SJSA1 (cell line): ENCODE data around the gene SLC35G2. TPM values are rescaled to one million over a fixed set of nuclear protein-coding genes. Genes with fewer than 3 reads are reported as not detected.
"Not testable (repeated sequence)": the region's sequence is repeated elsewhere in the genome, so short reads cannot be mapped to it uniquely, and the experiment has no call there.

ENCODE experiments used
- DNase-seq, 2 experiments: peaks; one replicate each; pipeline ENCODE4 v3.0.0-alpha.2; 2015 to 2020; ENCODE audit warnings: low spot score in 2 of 2, low read depth in 1 of 2
- H3K27ac ChIP-seq: fragments of 250-450 bp; sonication (Bioruptor Pico); 2 replicates; pipeline ENCODE4 v1.5.1; 2020; ENCODE audit warnings: mild to moderate bottlenecking, moderate library complexity
- H3K27me3 ChIP-seq: fragments of 250-450 bp; sonication (Bioruptor Pico); replicated peaks from 2 replicates; pipeline ENCODE4 v1.5.1; 2020; ENCODE audit warnings: mild to moderate bottlenecking, moderate library complexity
- H3K36me3 ChIP-seq: fragments of 250-450 bp; sonication (Bioruptor Pico); 2 replicates; pipeline ENCODE4 v1.5.1; 2020; ENCODE audit warnings: mild to moderate bottlenecking
- H3K4me1 ChIP-seq: fragments of 250-450 bp; sonication (Bioruptor Pico); replicated peaks from 2 replicates; pipeline ENCODE4 v1.6.1; 2021; ENCODE audit warnings: mild to moderate bottlenecking
- H3K4me3 ChIP-seq: fragments of 250-450 bp; sonication (Bioruptor Pico); 2 replicates; pipeline ENCODE4 v1.5.1; 2020; ENCODE audit warnings: mild to moderate bottlenecking
- H3K9me3 ChIP-seq: fragments of 250-450 bp; sonication (Bioruptor Pico); replicated peaks from 2 replicates; pipeline ENCODE4 v1.5.1; 2020; ENCODE audit warnings: mild to moderate bottlenecking
- total RNA-seq: library from RNA; depleted of rRNA; stranded (reverse); fragments of >200 nt; shearing (Covaris generic); gene quantifications from 2 replicates; pipeline ENCODE4 v1.2.3, GENCODE V29; 2014

SLC35G2 gene
- total RNA-seq, 1 experiment from 2014 or later = 39.4 TPM

- Histone ChIP-seq H3K27me3 (no peaks in the 10 kb centered on the region), H3K4me3 (no peak overlapping the region), H3K36me3 (peaks cover 15% of the 10 kb centered on the region), H3K27ac (no peak overlapping the region), H3K9me3 (no peaks in the 10 kb centered on the region), H3K4me1 (no peaks in the 10 kb centered on the region)
- no peak for DNase-seq
These were observed 65.2 kb downstream of the SLC35G2 start for GRCh38 chr3:136883967-136884720.

- Histone ChIP-seq H3K4me1 (no peaks in the 10 kb centered on the region), H3K27ac (no peak overlapping the region), H3K4me3 (no peak overlapping the region), H3K36me3 (peaks cover 10% of the 10 kb centered on the region), H3K27me3 (no peaks in the 10 kb centered on the region), H3K9me3 (no peaks in the 10 kb centered on the region)
- no peak for DNase-seq
These were observed 66.7 kb downstream of the SLC35G2 start for GRCh38 chr3:136885357-136886213.

GRCh38 chr3:136889947-136890346 is 71.0 kb downstream of the SLC35G2 start:
- Histone ChIP-seq H3K4me3 (no peak overlapping the region), H3K9me3 (0 out of 2 replicates have a peak, but pooled peaks cover 2% of the 10 kb centered on the region), H3K27me3 (no peaks in the 10 kb centered on the region), H3K27ac (no peak overlapping the region), H3K4me1 (peaks cover 28% of the 10 kb centered on the region), H3K36me3 (peaks cover 14% of the 10 kb centered on the region)
- no peak for DNase-seq

GRCh38 chr3:136891934-136892855 is 73.3 kb downstream of the SLC35G2 start:
- no peak for DNase-seq
- Histone ChIP-seq H3K27ac (no peak overlapping the region), H3K36me3 (peaks cover 14% of the 10 kb centered on the region), H3K27me3 (no peaks in the 10 kb centered on the region), H3K4me1 (peaks cover 33% of the 10 kb centered on the region), H3K4me3 (no peak overlapping the region), H3K9me3 (0 out of 2 replicates have a peak, but pooled peaks cover 2% of the 10 kb centered on the region)

GRCh38 chr3:136893848-136894443 is 75.0 kb downstream of the SLC35G2 start:
- peak overlapping the region; percentile 73 for H3K27ac ChIP-seq
- DNase-seq = peak; percentile 46 to 65
- peaks cover 14% of the 10 kb centered on the region for H3K36me3 ChIP-seq
- no peaks in the 10 kb centered on the region for H3K27me3 ChIP-seq
- no peak overlapping the region for H3K4me3 ChIP-seq
- H3K9me3 ChIP-seq = 0 out of 2 replicates have a peak, but pooled peaks cover 2% of the 10 kb centered on the region
- peaks cover 44% of the 10 kb centered on the region for H3K4me1 ChIP-seq

- H3K9me3 ChIP-seq, H3K27ac ChIP-seq, H3K36me3 ChIP-seq, DNase-seq, H3K4me3 ChIP-seq, H3K27me3 ChIP-seq: not testable (repeated sequence)
- peaks cover 55% of the 10 kb centered on the region for H3K4me1 ChIP-seq
These were observed 78.2 kb downstream of the SLC35G2 start for GRCh38 chr3:136897171-136897570.

GRCh38 chr3:136898549-136898948 is 79.6 kb downstream of the SLC35G2 start:
- no peak for DNase-seq
- H3K36me3 ChIP-seq = peaks cover 7% of the 10 kb centered on the region
- H3K27ac ChIP-seq = no peak overlapping the region
- peaks cover 41% of the 10 kb centered on the region for H3K4me1 ChIP-seq
- no peaks in the 10 kb centered on the region for H3K27me3 ChIP-seq
- H3K9me3 ChIP-seq = peaks cover 4% of the 10 kb centered on the region; the same call in 1 of the 2 replicates
- H3K4me3 ChIP-seq = no peak overlapping the region

DNA sequence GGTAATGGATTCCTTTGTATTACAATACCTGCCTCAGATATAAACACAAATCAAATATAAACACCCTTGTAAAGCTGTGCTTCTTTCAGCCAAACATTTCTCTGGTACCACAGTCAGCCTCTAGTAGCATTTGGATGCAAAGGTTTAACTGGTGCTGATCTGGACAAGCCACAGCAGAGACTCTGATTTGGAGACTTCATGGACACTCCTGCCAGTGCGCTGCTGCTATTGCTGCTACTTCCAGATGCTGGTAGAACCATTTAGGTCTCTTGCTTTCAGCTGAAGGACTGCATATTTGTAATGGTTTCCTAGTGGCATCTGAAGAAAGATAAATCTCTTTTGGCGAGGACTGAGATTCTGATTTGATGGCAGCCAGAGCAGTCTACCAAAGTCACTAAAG is 80.0 kb downstream of the SLC35G2 start:
- H3K27me3 ChIP-seq = no peaks in the 10 kb centered on the region
- H3K4me3 ChIP-seq = no peak overlapping the region
- H3K36me3 ChIP-seq = peaks cover 7% of the 10 kb centered on the region
- no peak for DNase-seq
- H3K9me3 ChIP-seq = peaks cover 4% of the 10 kb centered on the region; the same call in 1 of the 2 replicates
- no peak overlapping the region for H3K27ac ChIP-seq
- peaks cover 37% of the 10 kb centered on the region for H3K4me1 ChIP-seq

- peaks cover 30% of the 10 kb centered on the region for H3K4me1 ChIP-seq
- peaks cover 8% of the 10 kb centered on the region; the same call in 1 of the 2 replicates for H3K9me3 ChIP-seq
- peak in 1 of 2 experiments; percentile 23 for DNase-seq
- no peaks in the 10 kb centered on the region for H3K27me3 ChIP-seq
- H3K4me3 ChIP-seq = no peak overlapping the region
- H3K27ac ChIP-seq = no peak overlapping the region
- peaks cover 7% of the 10 kb centered on the region for H3K36me3 ChIP-seq
These were observed 80.8 kb downstream of the SLC35G2 start for GRCh38 chr3:136899622-136900158.

DNA sequence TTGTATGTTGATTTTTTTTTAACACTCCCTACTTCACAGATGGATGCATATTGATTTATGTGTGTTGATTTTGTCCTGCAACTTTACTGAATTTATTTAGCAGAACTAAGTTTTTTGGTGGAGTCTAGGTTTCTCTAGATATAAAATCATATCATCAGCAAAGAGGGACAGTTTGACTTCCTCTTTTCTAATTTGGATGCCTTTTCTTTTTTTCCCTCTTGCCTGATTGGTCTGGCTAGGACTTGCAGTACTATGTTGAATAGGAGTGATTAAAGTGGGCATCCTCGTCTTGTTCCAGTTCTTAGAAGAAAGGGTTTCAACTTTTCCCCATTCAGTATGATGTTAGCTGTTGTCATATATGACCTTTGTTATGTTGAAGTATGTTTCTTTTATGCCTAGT is 81.8 kb downstream of the SLC35G2 start:
- peaks cover 27% of the 10 kb centered on the region for H3K4me1 ChIP-seq
- DNase-seq, H3K4me3 ChIP-seq, H3K36me3 ChIP-seq, H3K9me3 ChIP-seq, H3K27me3 ChIP-seq, H3K27ac ChIP-seq: not testable (repeated sequence)

- no peaks in the 10 kb centered on the region for H3K27me3 ChIP-seq
- peaks cover 8% of the 10 kb centered on the region; the same call in 1 of the 2 replicates for H3K9me3 ChIP-seq
- peaks cover 27% of the 10 kb centered on the region for H3K4me1 ChIP-seq
- H3K27ac ChIP-seq = no peak overlapping the region
- H3K4me3 ChIP-seq = no peak overlapping the region
- peaks cover 11% of the 10 kb centered on the region for H3K36me3 ChIP-seq
- no peak for DNase-seq
These were observed 82.5 kb downstream of the SLC35G2 start for GRCh38 chr3:136901391-136901790.

- H3K27me3 ChIP-seq, H3K9me3 ChIP-seq, H3K27ac ChIP-seq, DNase-seq, H3K4me3 ChIP-seq: not testable (repeated sequence)
- peaks cover 11% of the 10 kb centered on the region for H3K36me3 ChIP-seq
- peaks cover 18% of the 10 kb centered on the region for H3K4me1 ChIP-seq
These were observed 83.6 kb downstream of the SLC35G2 start for GRCh38 chr3:136902530-136902929.

- Histone ChIP-seq H3K4me3 (no peak overlapping the region), H3K27ac (no peak overlapping the region), H3K4me1 (peaks cover 12% of the 10 kb centered on the region), H3K27me3 (no peaks in the 10 kb centered on the region), H3K36me3 (peaks cover 11% of the 10 kb centered on the region), H3K9me3 (peaks cover 8% of the 10 kb centered on the region; the same call in 1 of the 2 replicates)
- no peak for DNase-seq
These were observed 85.0 kb downstream of the SLC35G2 start for GRCh38 chr3:136903899-136904298.
